ENCODE measurements around the gene UBL4A. TPM values are rescaled to one million over a fixed set of nuclear protein-coding genes. Genes with fewer than 3 reads are reported as not detected.

The UBL4A gene
- total and polyA plus RNA-seq, 9 of the 15 experiments (the other 6 are each of a cell fraction or from before 2014, with no cell fraction given): 15.2 to 140 (median 100) TPM

DNA sequence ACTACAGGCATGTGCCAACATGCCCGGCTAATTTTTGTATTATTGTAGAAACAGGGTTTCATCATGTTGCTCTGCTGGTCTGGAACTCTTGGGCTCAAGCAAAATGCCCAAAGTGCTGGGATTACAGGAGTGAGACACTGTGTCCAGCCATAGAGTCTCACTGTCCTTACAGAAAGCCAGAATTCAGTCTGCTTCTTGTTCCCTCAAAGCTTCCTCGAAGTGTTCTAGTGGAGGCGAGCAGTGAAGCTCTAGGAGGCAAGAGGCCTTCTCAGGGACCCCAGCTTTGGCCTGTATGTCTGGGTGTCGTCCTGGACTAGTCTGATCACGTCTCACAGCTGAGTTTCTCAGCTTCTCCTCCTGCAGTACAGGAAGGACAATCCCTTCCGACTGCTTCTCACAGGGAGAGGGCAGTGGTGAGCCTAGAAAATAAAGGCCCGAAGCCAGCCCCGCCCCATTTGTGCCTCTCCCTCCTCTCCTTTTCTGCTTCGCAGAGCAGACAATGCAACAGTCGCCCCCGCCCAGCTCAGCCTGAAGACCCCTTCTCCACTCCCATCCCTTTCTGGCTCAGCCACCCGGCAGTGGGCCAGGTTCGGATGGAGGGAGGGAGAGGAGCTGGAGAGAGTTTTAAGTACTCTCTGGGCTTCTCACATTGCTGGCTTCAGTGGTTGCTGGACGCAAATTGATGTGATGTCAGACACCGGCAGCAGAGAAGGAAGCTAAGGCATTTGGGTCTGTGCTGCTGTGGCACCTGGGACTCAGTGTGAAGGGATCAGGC lies 40.7 kb upstream of the UBL4A start (continued):
- TF ChIP-seq, protein P1, sequence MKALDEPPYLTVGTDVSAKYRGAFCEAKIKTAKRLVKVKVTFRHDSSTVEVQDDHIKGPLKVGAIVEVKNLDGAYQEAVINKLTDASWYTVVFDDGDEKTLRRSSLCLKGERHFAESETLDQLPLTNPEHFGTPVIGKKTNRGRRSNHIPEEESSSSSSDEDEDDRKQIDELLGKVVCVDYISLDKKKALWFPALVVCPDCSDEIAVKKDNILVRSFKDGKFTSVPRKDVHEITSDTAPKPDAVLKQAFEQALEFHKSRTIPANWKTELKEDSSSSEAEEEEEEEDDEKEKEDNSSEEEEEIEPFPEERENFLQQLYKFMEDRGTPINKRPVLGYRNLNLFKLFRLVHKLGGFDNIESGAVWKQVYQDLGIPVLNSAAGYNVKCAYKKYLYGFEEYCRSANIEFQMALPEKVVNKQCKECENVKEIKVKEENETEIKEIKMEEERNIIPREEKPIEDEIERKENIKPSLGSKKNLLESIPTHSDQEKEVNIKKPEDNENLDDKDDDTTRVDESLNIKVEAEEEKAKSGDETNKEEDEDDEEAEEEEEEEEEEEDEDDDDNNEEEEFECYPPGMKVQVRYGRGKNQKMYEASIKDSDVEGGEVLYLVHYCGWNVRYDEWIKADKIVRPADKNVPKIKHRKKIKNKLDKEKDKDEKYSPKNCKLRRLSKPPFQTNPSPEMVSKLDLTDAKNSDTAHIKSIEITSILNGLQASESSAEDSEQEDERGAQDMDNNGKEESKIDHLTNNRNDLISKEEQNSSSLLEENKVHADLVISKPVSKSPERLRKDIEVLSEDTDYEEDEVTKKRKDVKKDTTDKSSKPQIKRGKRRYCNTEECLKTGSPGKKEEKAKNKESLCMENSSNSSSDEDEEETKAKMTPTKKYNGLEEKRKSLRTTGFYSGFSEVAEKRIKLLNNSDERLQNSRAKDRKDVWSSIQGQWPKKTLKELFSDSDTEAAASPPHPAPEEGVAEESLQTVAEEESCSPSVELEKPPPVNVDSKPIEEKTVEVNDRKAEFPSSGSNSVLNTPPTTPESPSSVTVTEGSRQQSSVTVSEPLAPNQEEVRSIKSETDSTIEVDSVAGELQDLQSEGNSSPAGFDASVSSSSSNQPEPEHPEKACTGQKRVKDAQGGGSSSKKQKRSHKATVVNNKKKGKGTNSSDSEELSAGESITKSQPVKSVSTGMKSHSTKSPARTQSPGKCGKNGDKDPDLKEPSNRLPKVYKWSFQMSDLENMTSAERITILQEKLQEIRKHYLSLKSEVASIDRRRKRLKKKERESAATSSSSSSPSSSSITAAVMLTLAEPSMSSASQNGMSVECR (CRISPR knock-in tag; IDR thresholded peaks at IDR 0.05): no peak
- TF ChIP-seq ZNF551 (CRISPR knock-in tag; IDR thresholded peaks at IDR 0.05) (no peak), BRD9 (IDR thresholded peaks at IDR 0.05; ENCODE audit: low read depth, partially characterized antibody) (no peak), JUN (IDR thresholded peaks at IDR 0.05; ENCODE audit: borderline replicate concordance, low read depth, low read length) (no peak), JUN (CRISPR knock-in tag; IDR thresholded peaks at IDR 0.05; ENCODE audit: borderline replicate concordance) (no peak), CTBP1 (IDR thresholded peaks at IDR 0.05; ENCODE audit: borderline replicate concordance) (0 out of 2 replicates have a peak, but pooled peaks have one; percentile 25), IFI16 (CRISPR knock-in tag; IDR thresholded peaks at IDR 0.05) (no peak), YY1 (IDR thresholded peaks at IDR 0.05; ENCODE audit: borderline replicate concordance in 1 of 3, control insufficient read depth in 1 of 3, extremely low read depth in 1 of 3, insufficient read depth in 3 of 3, insufficient read length in 1 of 3, insufficient replicate concordance in 2 of 3, low read depth in 1 of 3, low read length in 2 of 3) (no peak)
- TF ChIP-seq, protein P2, sequence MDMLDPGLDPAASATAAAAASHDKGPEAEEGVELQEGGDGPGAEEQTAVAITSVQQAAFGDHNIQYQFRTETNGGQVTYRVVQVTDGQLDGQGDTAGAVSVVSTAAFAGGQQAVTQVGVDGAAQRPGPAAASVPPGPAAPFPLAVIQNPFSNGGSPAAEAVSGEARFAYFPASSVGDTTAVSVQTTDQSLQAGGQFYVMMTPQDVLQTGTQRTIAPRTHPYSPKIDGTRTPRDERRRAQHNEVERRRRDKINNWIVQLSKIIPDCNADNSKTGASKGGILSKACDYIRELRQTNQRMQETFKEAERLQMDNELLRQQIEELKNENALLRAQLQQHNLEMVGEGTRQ (CRISPR knock-in tag; IDR thresholded peaks at IDR 0.05): no peak
- TF ChIP-seq, protein P3, sequence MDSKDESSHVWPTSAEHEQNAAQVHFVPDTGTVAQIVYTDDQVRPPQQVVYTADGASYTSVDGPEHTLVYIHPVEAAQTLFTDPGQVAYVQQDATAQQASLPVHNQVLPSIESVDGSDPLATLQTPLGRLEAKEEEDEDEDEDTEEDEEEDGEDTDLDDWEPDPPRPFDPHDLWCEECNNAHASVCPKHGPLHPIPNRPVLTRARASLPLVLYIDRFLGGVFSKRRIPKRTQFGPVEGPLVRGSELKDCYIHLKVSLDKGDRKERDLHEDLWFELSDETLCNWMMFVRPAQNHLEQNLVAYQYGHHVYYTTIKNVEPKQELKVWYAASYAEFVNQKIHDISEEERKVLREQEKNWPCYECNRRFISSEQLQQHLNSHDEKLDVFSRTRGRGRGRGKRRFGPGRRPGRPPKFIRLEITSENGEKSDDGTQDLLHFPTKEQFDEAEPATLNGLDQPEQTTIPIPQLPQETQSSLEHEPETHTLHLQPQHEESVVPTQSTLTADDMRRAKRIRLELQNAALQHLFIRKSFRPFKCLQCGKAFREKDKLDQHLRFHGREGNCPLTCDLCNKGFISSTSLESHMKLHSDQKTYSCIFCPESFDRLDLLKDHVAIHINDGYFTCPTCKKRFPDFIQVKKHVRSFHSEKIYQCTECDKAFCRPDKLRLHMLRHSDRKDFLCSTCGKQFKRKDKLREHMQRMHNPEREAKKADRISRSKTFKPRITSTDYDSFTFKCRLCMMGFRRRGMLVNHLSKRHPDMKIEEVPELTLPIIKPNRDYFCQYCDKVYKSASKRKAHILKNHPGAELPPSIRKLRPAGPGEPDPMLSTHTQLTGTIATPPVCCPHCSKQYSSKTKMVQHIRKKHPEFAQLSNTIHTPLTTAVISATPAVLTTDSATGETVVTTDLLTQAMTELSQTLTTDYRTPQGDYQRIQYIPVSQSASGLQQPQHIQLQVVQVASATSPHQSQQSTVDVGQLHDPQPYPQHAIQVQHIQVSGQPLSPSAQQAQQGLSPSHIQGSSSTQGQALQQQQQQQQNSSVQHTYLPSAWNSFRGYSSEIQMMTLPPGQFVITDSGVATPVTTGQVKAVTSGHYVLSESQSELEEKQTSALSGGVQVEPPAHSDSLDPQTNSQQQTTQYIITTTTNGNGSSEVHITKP (IDR thresholded peaks at IDR 0.05; ENCODE audit: partially characterized antibody): no peak
- TF ChIP-seq, protein P4, sequence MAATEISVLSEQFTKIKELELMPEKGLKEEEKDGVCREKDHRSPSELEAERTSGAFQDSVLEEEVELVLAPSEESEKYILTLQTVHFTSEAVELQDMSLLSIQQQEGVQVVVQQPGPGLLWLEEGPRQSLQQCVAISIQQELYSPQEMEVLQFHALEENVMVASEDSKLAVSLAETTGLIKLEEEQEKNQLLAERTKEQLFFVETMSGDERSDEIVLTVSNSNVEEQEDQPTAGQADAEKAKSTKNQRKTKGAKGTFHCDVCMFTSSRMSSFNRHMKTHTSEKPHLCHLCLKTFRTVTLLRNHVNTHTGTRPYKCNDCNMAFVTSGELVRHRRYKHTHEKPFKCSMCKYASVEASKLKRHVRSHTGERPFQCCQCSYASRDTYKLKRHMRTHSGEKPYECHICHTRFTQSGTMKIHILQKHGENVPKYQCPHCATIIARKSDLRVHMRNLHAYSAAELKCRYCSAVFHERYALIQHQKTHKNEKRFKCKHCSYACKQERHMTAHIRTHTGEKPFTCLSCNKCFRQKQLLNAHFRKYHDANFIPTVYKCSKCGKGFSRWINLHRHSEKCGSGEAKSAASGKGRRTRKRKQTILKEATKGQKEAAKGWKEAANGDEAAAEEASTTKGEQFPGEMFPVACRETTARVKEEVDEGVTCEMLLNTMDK (IDR thresholded peaks at IDR 0.05; ENCODE audit: borderline replicate concordance, insufficient read depth, low read depth, low read length, poor library complexity, severe bottlenecking): no peak
- TF ChIP-seq, protein P5, sequence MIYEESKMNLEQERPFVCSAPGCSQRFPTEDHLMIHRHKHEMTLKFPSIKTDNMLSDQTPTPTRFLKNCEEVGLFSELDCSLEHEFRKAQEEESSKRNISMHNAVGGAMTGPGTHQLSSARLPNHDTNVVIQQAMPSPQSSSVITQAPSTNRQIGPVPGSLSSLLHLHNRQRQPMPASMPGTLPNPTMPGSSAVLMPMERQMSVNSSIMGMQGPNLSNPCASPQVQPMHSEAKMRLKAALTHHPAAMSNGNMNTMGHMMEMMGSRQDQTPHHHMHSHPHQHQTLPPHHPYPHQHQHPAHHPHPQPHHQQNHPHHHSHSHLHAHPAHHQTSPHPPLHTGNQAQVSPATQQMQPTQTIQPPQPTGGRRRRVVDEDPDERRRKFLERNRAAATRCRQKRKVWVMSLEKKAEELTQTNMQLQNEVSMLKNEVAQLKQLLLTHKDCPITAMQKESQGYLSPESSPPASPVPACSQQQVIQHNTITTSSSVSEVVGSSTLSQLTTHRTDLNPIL (CRISPR knock-in tag; IDR thresholded peaks at IDR 0.05): no peak
